ENCODE data around the gene NCAPG.

DNA sequence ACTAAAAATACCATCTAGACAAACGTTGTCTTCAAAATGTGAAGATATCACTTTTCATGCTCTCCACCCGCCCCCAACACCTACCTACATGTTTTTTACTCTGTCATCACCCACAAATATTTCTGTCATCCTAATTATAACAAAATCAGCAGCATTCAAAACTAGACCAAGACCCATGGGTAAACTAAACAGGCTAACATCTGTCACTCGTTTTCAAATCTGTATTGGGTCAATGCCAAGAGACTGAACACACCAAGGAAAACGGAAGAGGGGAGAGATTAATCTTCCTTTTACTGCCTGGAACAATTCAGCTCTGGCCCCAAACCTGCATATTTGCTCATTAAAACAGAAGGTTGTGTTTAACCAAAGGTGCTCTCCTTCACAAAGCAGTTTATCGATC lies 46.8 kb upstream of the NCAPG start:
- TF ChIP-seq POLR2A (IDR thresholded peaks at IDR 0.05) (no peak), POLR2AphosphoS5 (IDR thresholded peaks at IDR 0.05) (no peak)
- TF ChIP-seq, protein P1, sequence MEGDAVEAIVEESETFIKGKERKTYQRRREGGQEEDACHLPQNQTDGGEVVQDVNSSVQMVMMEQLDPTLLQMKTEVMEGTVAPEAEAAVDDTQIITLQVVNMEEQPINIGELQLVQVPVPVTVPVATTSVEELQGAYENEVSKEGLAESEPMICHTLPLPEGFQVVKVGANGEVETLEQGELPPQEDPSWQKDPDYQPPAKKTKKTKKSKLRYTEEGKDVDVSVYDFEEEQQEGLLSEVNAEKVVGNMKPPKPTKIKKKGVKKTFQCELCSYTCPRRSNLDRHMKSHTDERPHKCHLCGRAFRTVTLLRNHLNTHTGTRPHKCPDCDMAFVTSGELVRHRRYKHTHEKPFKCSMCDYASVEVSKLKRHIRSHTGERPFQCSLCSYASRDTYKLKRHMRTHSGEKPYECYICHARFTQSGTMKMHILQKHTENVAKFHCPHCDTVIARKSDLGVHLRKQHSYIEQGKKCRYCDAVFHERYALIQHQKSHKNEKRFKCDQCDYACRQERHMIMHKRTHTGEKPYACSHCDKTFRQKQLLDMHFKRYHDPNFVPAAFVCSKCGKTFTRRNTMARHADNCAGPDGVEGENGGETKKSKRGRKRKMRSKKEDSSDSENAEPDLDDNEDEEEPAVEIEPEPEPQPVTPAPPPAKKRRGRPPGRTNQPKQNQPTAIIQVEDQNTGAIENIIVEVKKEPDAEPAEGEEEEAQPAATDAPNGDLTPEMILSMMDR (IDR thresholded peaks at IDR 0.05), result no peak

All from upper lobe of left lung (tissue), 4 donors.